OCI-M1 (cell line): Measurements from ENCODE around the gene C3.
"Not testable (repeated sequence)": the region's sequence is repeated elsewhere in the genome, so short reads cannot be mapped to it uniquely, and the experiment has no call there.

Experiments
- DNase-seq: peaks from one replicate; lab custom pipeline; 2025; lab: John Stamatoyannopoulos, UW

Gene C3

DNA sequence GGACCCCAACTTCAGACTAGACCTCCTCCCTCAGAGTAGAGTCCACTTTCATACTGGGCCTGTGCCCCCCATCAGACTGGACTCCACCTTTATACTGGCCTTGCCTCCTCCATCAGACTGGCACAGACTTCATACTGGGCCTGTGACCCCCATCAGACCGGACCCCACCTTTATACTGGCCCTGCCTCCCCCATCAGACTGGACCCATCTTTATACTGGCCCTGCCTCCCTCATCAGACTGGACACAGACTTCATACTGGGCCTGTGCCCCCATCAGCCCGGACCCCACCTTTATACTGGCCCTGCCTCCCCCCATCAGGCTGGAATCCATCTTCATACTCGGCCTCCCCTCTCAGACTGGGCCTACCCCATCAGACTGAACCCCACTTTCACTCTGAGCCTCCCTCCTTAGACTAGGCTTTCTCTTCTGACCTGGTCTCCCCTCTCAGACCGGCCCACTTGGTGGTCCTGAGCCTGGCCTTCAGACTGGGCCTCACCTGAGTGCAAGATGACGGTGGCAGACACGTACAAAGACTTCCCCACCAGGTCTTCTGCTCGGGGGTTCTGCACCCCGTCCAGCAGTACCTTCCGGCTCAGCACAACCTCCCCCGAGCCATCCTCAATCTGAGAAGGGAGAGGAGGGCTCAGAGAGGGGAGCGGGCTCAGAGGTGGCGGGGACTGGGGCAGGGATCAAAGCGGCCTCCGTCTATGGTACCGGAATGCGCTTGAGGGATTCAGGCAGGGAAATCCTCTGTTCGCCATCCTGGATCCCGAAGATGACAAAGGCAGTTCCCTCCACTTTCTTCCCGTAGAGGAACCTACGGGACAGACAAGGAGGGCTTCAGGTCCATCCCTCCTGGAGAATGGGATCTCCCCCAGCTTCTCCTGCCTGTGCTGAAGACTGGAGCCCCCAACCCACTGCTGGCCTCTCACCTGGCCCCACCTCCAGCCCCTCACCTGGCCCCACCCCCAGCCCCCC lies 7.5 kb downstream of the C3 start:
- DNase-seq, result no peak

DNA sequence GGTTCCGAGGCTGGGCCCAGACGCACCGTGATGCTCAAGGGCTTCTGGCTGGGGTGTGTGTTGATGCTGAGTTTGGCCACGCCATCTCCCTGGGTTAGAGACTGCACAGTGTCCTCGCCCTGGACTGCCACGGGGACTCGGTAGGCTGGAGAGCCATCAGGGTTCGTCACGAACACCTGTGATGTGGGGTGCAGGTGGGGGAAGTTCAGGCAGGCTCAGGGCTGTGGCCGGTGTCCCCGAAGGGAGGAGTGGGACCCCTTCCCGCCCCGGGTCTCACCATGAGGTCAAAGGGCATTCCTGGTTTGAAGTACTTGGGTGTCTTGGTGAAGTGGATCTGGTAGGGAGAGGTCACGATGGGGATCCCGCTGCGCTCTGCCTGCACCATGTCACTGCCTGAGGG lies 8.2 kb downstream of the C3 start:
- no peak for DNase-seq

DNA sequence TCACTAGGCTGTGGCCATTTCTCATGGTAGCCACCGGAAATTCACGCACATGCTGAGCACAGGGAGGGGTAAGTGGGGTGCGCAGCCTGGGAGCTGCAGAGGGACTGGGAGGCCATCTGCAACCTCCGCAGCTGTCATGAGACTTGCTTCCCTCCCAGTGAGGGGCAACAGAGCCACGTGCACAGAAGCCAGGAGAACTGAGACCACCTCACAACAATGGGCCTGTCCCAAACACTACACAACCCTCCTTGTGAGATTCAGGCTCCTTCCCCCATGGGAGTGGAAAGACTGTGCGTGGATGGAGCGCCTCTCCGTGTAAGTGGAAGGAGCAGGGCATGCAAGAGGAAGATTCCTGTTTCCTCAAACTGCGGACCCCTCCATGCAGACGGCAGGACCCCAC lies 8.8 kb downstream of the C3 start:
- DNase-seq, result no peak

DNA sequence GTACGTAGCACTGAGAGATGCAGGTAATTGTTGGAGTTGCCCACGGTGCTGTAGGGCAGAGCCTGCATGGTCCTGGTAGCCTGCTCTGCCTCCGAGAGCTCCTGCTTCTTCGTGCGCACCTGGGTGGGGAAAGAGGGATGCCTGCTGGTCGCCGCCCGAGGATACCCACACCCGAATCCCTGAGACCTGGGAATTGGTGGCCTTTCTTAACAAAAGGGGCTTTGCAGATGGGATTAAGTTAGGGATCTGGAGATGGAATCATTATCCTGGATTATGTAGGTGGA lies 9.4 kb downstream of the C3 start:
- DNase-seq, result no peak

GRCh38 chr19:6710273-6711077 lies 10.0 kb downstream of the C3 start:
- no peak for DNase-seq

GRCh38 chr19:6709549-6709948 lies 10.9 kb downstream of the C3 start:
- no peak for DNase-seq

DNA sequence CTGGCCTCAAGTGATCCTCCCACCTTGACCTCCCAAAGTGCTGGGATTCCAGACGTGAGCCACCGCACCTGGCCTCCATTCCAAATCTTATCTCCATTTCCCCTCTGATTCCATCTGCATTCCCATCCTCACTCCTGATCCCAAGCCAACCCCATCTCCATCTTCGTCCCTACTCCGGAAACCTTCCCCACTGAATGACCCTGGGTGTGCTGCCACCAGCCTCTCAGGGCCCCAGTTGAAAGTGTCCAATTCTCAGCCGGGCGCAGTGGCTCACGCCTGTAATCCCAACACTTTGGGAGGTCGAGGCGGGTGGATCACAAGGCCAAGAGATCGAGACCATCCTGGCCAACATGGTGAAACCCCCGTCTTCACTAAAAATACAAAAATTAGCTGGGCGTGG lies 11.5 kb downstream of the C3 start:
- not testable (repeated sequence) for DNase-seq

DNA sequence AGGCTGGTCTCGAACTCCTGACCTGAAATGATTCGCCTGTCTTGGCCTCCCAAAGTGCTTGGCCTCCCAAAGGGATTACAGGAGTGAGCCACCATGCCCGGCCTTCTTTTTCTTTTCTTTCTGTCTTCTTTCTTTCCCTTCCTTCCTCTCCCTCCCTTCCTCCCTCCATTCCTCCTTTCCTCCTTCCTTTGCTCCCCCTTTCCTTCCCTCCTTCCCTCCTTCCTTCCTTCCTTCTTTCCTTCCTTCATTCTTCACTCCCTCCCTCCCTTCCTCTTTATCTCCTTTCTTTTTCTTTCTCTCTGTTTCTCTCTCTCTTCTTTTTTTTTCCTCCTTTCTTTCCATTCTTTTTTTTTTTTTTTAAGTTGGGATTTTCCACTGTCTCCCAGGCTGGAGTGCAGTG lies 12.1 kb downstream of the C3 start:
- no peak for DNase-seq

- no peak for DNase-seq
Measured at GRCh38 chr19:6707658-6708018, 12.8 kb downstream of the C3 start.

DNA sequence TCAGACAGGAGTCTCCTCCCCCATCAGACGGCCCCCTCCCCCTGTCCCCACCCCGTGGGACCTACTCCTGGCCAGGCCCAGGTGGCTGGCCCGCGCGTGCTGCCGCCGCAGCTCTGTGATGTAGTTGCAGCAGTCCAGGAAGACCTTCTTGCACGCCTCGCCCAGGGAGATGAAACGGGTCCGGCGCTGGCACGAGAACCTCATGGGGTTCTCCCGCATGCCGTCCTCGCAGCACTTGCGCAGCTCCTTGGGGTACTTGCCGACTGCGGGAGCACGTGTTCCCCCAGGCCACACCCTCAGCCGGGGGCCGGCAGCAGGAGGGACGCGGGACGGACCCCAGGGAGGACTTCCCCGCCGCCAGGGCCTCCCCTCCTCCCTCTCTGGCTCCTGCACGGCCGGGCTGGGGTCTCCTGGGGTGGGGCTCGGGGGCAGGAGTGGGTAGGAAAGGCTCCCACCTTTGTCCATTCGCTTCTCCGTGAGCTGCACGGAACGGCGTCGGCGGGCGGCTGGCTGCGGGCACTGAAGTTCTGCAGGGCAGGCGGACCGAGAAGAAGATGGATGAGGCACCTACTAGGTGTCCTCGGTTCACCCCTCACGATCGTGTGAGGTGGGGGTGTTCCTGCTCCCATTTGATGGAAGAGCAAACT lies 13.3 kb downstream of the C3 start:
- no peak for DNase-seq

- no peak for DNase-seq
Measured at GRCh38 chr19:6706633-6706958, 13.9 kb downstream of the C3 start.

DNA sequence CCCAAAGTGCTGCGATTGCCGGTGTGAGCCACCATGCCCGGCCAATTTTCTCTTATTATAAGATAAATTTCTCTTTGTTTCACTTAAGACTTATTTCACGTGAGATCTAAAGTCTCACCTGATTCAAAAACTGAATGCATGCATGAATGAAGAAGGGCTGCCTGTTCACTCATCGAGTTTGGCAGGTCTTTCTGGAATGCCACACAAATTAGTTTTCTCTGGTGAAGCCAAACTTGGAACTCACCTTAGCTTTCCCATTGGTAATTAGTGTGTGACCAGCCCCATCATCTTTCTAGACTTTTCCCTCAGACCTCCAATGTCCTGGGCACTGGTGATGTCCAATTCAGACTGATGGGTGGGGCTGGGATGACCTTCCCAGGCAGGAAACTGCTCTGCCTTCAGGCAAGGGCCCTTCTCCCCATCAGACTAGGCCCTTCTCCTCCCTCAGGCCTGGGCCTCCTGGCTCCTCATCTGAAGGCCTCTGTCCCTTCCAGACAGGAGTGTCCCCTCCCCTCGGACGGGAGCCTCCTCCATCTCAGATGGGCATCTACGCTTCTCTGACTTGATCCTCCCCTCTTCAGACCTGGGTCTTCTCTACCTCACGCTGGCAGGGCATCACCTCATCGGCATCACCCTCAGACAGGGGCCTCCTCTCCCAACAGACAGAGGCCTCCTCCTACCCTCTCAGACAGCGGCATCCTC lies 14.4 kb downstream of the C3 start:
- no peak for DNase-seq

GRCh38 chr19:6700586-6701316 lies 19.7 kb downstream of the C3 start:
- DNase-seq, result no peak

DNA sequence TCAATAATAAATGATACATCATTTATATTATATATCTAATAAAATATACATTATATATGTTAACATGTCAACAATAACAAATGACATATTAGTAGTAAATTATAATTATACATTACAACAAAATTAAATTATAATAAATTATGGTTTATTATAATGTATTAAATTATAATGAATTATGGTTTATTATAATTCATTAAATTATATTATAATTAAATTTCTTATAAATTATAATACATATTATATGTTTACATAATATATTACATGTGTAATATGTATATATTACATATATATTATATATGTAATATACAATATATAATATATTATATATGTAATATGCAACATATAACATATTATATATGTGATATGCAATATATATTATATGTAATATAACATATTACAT lies 20.5 kb downstream of the C3 start:
- DNase-seq, result no peak

- no peak for DNase-seq
Measured at GRCh38 chr19:6697291-6697690, 23.2 kb downstream of the C3 start.

DNA sequence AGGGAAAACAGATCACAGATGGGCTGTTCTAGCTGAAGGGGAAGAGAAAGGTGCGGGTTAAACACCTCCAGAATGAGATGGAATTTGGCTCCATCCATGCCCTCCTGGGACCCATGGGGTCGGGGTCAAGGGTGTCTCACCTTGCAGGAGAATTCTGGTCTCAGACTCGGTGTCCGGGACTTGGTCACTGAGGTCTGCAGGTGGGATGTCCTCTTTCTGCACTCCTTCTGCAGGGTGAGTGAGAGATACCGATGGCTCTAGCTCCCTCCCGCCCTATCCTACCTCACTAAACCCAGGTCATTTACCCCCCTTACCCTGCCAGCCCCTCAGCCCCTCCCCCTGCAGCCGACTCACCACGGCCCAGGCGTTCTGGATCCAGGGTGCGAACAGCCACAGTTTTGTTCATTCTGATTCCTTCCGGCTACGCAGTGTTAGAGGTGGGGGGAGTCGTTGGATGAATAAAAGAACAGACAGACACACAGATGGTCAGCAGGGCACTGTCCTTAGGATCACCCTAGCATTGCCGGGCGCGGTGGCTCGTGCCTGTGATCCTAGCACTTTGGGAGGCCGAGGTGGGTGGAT lies 24.1 kb downstream of the C3 start:
- no peak for DNase-seq

DNA sequence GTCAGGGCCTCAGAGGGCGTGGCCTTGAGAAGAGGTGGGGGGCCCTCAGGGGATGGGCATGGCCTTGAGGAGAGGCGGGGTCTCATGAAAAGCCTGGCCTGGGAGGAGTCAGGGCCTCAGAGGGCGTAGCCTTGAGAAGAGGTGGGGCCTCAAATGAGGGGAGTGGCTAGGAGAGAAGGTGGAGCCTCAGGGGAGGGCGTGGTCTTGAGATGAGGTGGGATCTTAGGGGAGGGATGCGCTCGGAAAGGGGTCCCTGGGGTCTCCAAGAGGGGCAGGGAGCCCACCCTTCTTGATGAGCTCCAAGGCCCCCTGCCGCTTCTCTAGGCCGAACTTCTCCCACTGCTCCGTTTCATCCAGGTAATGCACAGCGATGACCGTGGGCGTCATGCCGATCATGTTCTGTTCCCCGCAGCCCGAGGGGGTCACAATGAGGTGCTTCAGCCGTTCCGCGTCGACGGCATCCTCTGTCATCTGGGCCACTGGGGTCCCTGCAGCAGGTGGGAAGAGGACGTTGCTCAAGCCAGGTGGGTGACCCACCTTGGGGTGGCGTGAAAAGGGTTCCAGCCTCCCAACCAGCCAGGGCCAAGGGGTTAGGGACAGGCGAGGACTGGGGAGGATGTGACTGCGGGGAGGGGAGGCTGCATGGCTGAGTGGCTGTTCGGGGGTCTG lies 26.2 kb downstream of the C3 start:
- DNase-seq, result no peak

DNA sequence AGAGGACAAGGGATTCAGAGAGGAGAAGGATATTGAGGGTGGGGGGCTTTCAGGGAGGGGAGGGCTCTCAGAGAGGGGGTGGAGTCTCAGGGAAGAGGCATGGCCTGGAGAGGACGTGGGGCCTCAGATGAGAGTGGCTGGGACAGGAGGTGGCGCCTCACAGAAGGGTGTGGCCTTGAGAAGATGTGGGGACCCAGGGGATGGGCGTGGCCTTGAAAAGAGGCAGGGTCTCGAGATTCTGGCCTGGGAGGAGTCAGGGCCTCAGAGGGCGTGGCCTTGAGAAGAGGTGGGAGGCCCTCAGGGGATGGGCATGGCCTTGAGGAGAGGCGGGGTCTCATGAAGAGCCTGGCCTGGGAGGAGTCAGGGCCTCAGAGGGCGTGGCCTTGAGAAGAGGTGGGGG lies 26.8 kb downstream of the C3 start:
- peak; percentile 1 for DNase-seq

DNA sequence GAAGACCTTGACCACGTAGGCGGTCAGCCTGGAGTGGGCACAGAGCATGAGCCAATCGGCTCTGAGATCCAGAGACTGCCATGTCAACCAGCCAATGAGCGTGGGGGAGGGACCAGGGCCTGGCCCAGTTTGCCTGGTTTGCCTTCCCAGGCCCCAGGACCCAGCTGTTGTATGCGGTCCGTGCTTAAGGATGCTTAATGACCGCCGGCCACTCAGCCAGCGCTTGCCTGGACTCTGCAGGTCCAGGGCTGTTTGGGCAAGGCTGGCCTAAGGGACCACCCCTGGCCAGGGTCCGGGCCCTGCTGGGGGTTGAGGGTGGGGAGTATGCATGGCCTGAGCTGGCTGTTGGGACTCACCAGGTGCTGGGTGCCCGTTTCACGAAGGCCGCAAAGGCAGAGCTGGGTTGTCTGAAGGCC lies 27.4 kb downstream of the C3 start:
- DNase-seq, result no peak

- DNase-seq, result no peak
Measured at GRCh38 chr19:6692027-6692426, 28.4 kb downstream of the C3 start.

DNA sequence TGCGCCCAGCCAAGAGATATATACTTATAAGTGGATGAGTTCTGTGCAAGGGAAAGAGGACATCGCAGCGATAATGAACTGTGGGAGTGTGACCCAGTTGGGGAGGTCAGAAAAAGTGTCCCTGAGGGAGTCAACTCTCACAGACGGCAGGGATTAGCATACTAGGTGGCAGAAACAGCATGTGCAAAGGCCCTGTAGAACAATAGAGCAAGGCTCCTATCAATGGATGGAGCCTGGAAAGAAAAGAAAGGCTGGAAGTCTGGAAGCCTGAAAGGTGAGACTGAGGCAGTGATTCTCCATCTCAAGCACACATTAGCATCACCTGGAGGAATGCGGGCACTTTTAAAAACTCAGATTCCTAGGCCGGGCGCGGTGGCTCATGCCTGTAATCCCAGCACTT lies 29.1 kb downstream of the C3 start:
- no peak for DNase-seq
